Lower lobe of right lung (tissue), 2 donors: ENCODE measurements around the gene SLA2. TPM values are rescaled to one million over a fixed set of nuclear protein-coding genes. Genes with fewer than 3 reads are reported as not detected.

ENCODE experiments used
- ATAC-seq, 2 donors: fragments of 200-7000 bp; cut with Tn5 transposase; one replicate each; pipeline ENCODE4 v1.9.1; 2020 to 2022; ENCODE audit warnings: mild to moderate bottlenecking in 2 of 2, moderate library complexity in 2 of 2
- DNase-seq: peaks from one replicate; pipeline ENCODE4 v3.0.0-alpha.2; 2020
- H3K27ac ChIP-seq: fragments of 200-600 bp; one replicate; pipeline ENCODE4 v1.8.0; 2022
- H3K27me3 ChIP-seq: fragments of 200-600 bp; one replicate; pipeline ENCODE4 v1.8.0; 2022; ENCODE audit warnings: low read depth
- H3K36me3 ChIP-seq: fragments of 200-600 bp; one replicate; pipeline ENCODE4 v1.8.0; 2022; ENCODE audit warnings: mild to moderate bottlenecking
- H3K4me1 ChIP-seq: fragments of 200-600 bp; one replicate; pipeline ENCODE4 v1.8.0; 2022
- H3K4me3 ChIP-seq: fragments of 200-600 bp; one replicate; pipeline ENCODE4 v1.8.0; 2022; ENCODE audit warnings: mild to moderate bottlenecking
- H3K9me3 ChIP-seq: fragments of 200-600 bp; one replicate; pipeline ENCODE4 v1.8.0; 2022
- CTCF ChIP-seq: fragments of 200-600 bp; IDR thresholded peaks from one replicate; pipeline ENCODE4 v1.8.0; 2022; ENCODE audit warnings: antibody characterized with exemption, mild to moderate bottlenecking
- intact Hi-C: fragments of 100-400 bp; cut with DNase I; formaldehyde crosslinking; loops from one replicate; pipeline ENCODE4 v1.11.0; 2022
- total RNA-seq: library from RNA; stranded (reverse); fragmentation: NEBNext Ultra II Directional; extraction: Animal tissue kit (Norgen Biotek cat#: 25700); gene quantifications from one replicate; pipeline ENCODE4 v1.2.1, GENCODE V29; 2021
- donor health status: DM: no; HTN: yes; CAD: no; lungs with severe emphysema.

The SLA2 gene
- total RNA-seq, 1 donor from 2014 or later: 1.4 TPM

- H3K4me3 ChIP-seq: no peak overlapping the region
- no peaks in the 10 kb centered on the region for H3K27me3 ChIP-seq
- H3K27ac ChIP-seq: no peak overlapping the region
- ATAC-seq (no peak), DNase-seq (no peak)
- H3K9me3 ChIP-seq: no peaks in the 10 kb centered on the region
- H3K4me1 ChIP-seq: peaks cover 5% of the 10 kb centered on the region
- H3K36me3 ChIP-seq: no peaks in the 10 kb centered on the region
- intact Hi-C loops: no loop called here
- TF ChIP-seq CTCF: no peak
These were observed 11.7 kb downstream of the SLA2 start for GRCh38 chr20:36634342-36634741.

GRCh38 chr20:36633285-36633772, 12.7 kb downstream of the SLA2 start:
- Histone ChIP-seq H3K4me3 (no peak overlapping the region), H3K4me1 (peaks cover 5% of the 10 kb centered on the region), H3K9me3 (no peaks in the 10 kb centered on the region), H3K27me3 (no peaks in the 10 kb centered on the region), H3K27ac (no peak overlapping the region), H3K36me3 (no peaks in the 10 kb centered on the region)
- ATAC-seq: no peak
- DNase-seq: no peak
- intact Hi-C loops: no loop called here
- no peak for TF ChIP-seq CTCF

GRCh38 chr20:36632487-36633284, 13.3 kb downstream of the SLA2 start:
- no peak overlapping the region for H3K27ac ChIP-seq
- ATAC-seq: no peak
- no peak for TF ChIP-seq CTCF
- no peaks in the 10 kb centered on the region for H3K36me3 ChIP-seq
- no peaks in the 10 kb centered on the region for H3K9me3 ChIP-seq
- no peak overlapping the region for H3K4me3 ChIP-seq
- H3K27me3 ChIP-seq: no peaks in the 10 kb centered on the region
- DNase-seq: no peak
- intact Hi-C loops: no loop called here
- H3K4me1 ChIP-seq: peaks cover 5% of the 10 kb centered on the region

GRCh38 chr20:36632147-36632486, 13.9 kb downstream of the SLA2 start:
- Histone ChIP-seq H3K4me1 (peaks cover 5% of the 10 kb centered on the region), H3K4me3 (no peak overlapping the region), H3K36me3 (no peaks in the 10 kb centered on the region), H3K9me3 (no peaks in the 10 kb centered on the region), H3K27me3 (no peaks in the 10 kb centered on the region), H3K27ac (no peak overlapping the region)
- no peak for ATAC-seq
- TF ChIP-seq CTCF: no peak
- no peak for DNase-seq
- intact Hi-C loops: no loop called here

GRCh38 chr20:36631646-36632045, 14.3 kb downstream of the SLA2 start:
- no peak for ATAC-seq
- DNase-seq: no peak
- Histone ChIP-seq H3K27me3 (no peaks in the 10 kb centered on the region), H3K4me3 (no peak overlapping the region), H3K27ac (no peak overlapping the region), H3K9me3 (no peaks in the 10 kb centered on the region), H3K4me1 (peaks cover 5% of the 10 kb centered on the region), H3K36me3 (no peaks in the 10 kb centered on the region)
- TF ChIP-seq CTCF: no peak
- intact Hi-C loops: no loop called here
